ENCODE results near the gene LHFPL6. TPM values are rescaled to one million over a fixed set of nuclear protein-coding genes. Genes with fewer than 3 reads are reported as not detected.

LHFPL6 gene
- total RNA-seq, 2 donors from 2014 or later, result 0.53 to 2.8 TPM

- no peak for DNase-seq
- Histone ChIP-seq H3K27ac (ENCODE audit: low read depth, low read length) (no peak overlapping the region), H3K4me3 (ENCODE audit: low read length) (no peak overlapping the region), H3K9ac (ENCODE audit: extremely low read depth, low read length, poor library complexity, severe bottlenecking) (no peak overlapping the region), H3K36me3 (ENCODE audit: control insufficient read depth, insufficient read depth, low read length) (no peaks in the 10 kb centered on the region), H3K27me3 (ENCODE audit: control insufficient read depth, insufficient read depth, low read length, poor library complexity, severe bottlenecking) (no peaks in the 10 kb centered on the region), H3K4me1 (ENCODE audit: control insufficient read depth, insufficient read depth, low read length) (no peaks in the 10 kb centered on the region), H3K9me3 (ENCODE audit: control insufficient read depth, low read length) (no peaks in the 10 kb centered on the region)
- TF ChIP-seq, protein P1, sequence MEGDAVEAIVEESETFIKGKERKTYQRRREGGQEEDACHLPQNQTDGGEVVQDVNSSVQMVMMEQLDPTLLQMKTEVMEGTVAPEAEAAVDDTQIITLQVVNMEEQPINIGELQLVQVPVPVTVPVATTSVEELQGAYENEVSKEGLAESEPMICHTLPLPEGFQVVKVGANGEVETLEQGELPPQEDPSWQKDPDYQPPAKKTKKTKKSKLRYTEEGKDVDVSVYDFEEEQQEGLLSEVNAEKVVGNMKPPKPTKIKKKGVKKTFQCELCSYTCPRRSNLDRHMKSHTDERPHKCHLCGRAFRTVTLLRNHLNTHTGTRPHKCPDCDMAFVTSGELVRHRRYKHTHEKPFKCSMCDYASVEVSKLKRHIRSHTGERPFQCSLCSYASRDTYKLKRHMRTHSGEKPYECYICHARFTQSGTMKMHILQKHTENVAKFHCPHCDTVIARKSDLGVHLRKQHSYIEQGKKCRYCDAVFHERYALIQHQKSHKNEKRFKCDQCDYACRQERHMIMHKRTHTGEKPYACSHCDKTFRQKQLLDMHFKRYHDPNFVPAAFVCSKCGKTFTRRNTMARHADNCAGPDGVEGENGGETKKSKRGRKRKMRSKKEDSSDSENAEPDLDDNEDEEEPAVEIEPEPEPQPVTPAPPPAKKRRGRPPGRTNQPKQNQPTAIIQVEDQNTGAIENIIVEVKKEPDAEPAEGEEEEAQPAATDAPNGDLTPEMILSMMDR (conservative IDR thresholded peaks at IDR 0.05), result no peak
- no peaks in the 10 kb centered on the region for H3K4me1 Mint-ChIP-seq
- H3K27me3 Mint-ChIP-seq (ENCODE audit: insufficient read depth), result peaks cover 13% of the 10 kb centered on the region
- H3K4me3 Mint-ChIP-seq, result no peak overlapping the region
- no peak overlapping the region for H3K27ac Mint-ChIP-seq
- no peaks in the 10 kb centered on the region for H3K36me3 Mint-ChIP-seq (ENCODE audit: low read depth)
- 89 to 90% methylated on average over 6 of the region's 6 CpGs for WGBS, 2 experiments (ENCODE audit: insufficient coverage in 1 of 2, insufficient read length in 1 of 2)
- H3K9me3 Mint-ChIP-seq, result no peaks in the 10 kb centered on the region
Measured at GRCh38 chr13:39536274-39536673, 66.7 kb downstream of the LHFPL6 start.

DNA sequence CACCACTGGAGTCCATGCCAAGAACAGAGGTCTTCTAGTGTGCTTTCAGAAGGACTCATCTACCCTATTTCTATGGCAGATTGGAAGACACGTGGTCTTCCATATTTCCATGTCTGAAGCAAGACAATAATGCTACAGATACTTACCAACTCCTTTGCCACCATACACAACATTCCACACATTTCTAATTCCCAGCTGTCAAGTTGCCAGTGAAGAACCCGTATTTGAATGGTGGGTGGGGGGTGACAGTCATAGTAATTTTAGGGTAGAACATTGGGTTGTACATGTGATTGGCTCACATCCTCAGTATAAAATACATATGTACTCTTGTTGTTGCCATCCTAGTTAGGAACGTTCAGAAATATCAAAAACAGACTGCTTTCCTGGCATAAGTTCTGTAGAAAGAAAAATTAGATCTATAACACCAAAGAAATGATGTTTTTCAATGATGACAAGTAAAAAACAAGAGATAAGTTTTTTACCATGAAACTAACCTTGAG, 69.3 kb downstream of the LHFPL6 start:
- H3K36me3 ChIP-seq (ENCODE audit: control insufficient read depth, insufficient read depth, low read length), result no peaks in the 10 kb centered on the region
- no peaks in the 10 kb centered on the region for H3K27me3 ChIP-seq (ENCODE audit: control insufficient read depth, insufficient read depth, low read length, poor library complexity, severe bottlenecking)
- Mint-ChIP-seq H3K27ac (no peak overlapping the region), H3K4me3 (no peak overlapping the region), H3K27me3 (ENCODE audit: insufficient read depth) (peaks cover 14% of the 10 kb centered on the region), H3K9me3 (no peaks in the 10 kb centered on the region), H3K36me3 (ENCODE audit: low read depth) (no peaks in the 10 kb centered on the region), H3K4me1 (peaks cover 6% of the 10 kb centered on the region)
- no peak overlapping the region for H3K27ac ChIP-seq (ENCODE audit: low read depth, low read length)
- 83% methylated on average over 1 to 3 of the region's 3 CpGs for WGBS, 2 experiments (ENCODE audit: insufficient coverage in 1 of 2, insufficient read length in 1 of 2)
- TF ChIP-seq, protein P1 (conservative IDR thresholded peaks at IDR 0.05), result no peak
- no peaks in the 10 kb centered on the region for H3K4me1 ChIP-seq (ENCODE audit: control insufficient read depth, insufficient read depth, low read length)
- DNase-seq, result no peak
- H3K9me3 ChIP-seq (ENCODE audit: control insufficient read depth, low read length), result no peaks in the 10 kb centered on the region
- H3K9ac ChIP-seq (ENCODE audit: extremely low read depth, low read length, poor library complexity, severe bottlenecking), result no peak overlapping the region
- H3K4me3 ChIP-seq (ENCODE audit: low read length), result no peak overlapping the region

GRCh38 chr13:39531646-39532045, 71.3 kb downstream of the LHFPL6 start:
- no peaks in the 10 kb centered on the region for H3K9me3 ChIP-seq (ENCODE audit: control insufficient read depth, low read length)
- Mint-ChIP-seq H3K9me3 (no peaks in the 10 kb centered on the region), H3K4me3 (no peak overlapping the region), H3K4me1 (peaks cover 6% of the 10 kb centered on the region), H3K27me3 (ENCODE audit: insufficient read depth) (peaks cover 23% of the 10 kb centered on the region), H3K36me3 (ENCODE audit: low read depth) (no peaks in the 10 kb centered on the region), H3K27ac (no peak overlapping the region)
- 91 to 96% methylated on average over 4 to 6 of the region's 6 CpGs for WGBS, 2 experiments (ENCODE audit: insufficient coverage in 1 of 2, insufficient read length in 1 of 2)
- no peak for DNase-seq
- no peak overlapping the region for H3K9ac ChIP-seq (ENCODE audit: extremely low read depth, low read length, poor library complexity, severe bottlenecking)
- TF ChIP-seq, protein P1 (conservative IDR thresholded peaks at IDR 0.05), result no peak
- H3K27ac ChIP-seq (ENCODE audit: low read depth, low read length), result no peak overlapping the region
- H3K4me1 ChIP-seq (ENCODE audit: control insufficient read depth, insufficient read depth, low read length), result no peaks in the 10 kb centered on the region
- H3K4me3 ChIP-seq (ENCODE audit: low read length), result no peak overlapping the region
- H3K27me3 ChIP-seq (ENCODE audit: control insufficient read depth, insufficient read depth, low read length, poor library complexity, severe bottlenecking), result peaks cover 5% of the 10 kb centered on the region
- no peaks in the 10 kb centered on the region for H3K36me3 ChIP-seq (ENCODE audit: control insufficient read depth, insufficient read depth, low read length)
